ENCODE measurements around the gene TBCD. TPM values are rescaled to one million over a fixed set of nuclear protein-coding genes. Genes with fewer than 3 reads are reported as not detected.
"Not testable (repeated sequence)": the region's sequence is repeated elsewhere in the genome, so short reads cannot be mapped to it uniquely, and the experiment has no call there.

The TBCD gene
- polyA plus RNA-seq, 2 donors: 54.4 to 62.8 TPM

GRCh38 chr17:82964851-82965341 is 213.0 kb downstream of the TBCD start:
- Histone ChIP-seq H3K27ac (ENCODE audit: low read depth in 2 of 2, low read length in 1 of 2) (no peak overlapping the region), H3K27me3 (ENCODE audit: control insufficient read depth in 1 of 2, insufficient read depth in 2 of 2, low read length in 2 of 2) (no peaks in the 10 kb centered on the region), H3K4me3 (ENCODE audit: low read depth in 1 of 2, low read length in 2 of 2) (no peak overlapping the region), H3K36me3 (ENCODE audit: control insufficient read depth in 2 of 2, insufficient read depth in 2 of 2, low read length in 1 of 2) (no peaks in the 10 kb centered on the region), H3K9me3 (ENCODE audit: control insufficient read depth in 2 of 2, insufficient read depth in 1 of 2, low read depth in 1 of 2, low read length in 1 of 2) (no peaks in the 10 kb centered on the region), H3K4me1 (ENCODE audit: control insufficient read depth in 2 of 2, insufficient read depth in 2 of 2, low read length in 1 of 2) (no peaks in the 10 kb centered on the region)
- 85 to 87% methylated on average over 21 to 25 of the region's 25 CpGs for WGBS, 2 donors

GRCh38 chr17:82965371-82965770 is 213.5 kb downstream of the TBCD start:
- Histone ChIP-seq H3K4me1 (ENCODE audit: control insufficient read depth in 2 of 2, insufficient read depth in 2 of 2, low read length in 1 of 2) (no peaks in the 10 kb centered on the region), H3K9me3 (ENCODE audit: control insufficient read depth in 2 of 2, insufficient read depth in 1 of 2, low read depth in 1 of 2, low read length in 1 of 2) (no peaks in the 10 kb centered on the region), H3K36me3 (ENCODE audit: control insufficient read depth in 2 of 2, insufficient read depth in 2 of 2, low read length in 1 of 2) (no peaks in the 10 kb centered on the region), H3K27ac (ENCODE audit: low read depth in 2 of 2, low read length in 1 of 2) (no peak overlapping the region), H3K27me3 (ENCODE audit: control insufficient read depth in 1 of 2, insufficient read depth in 2 of 2, low read length in 2 of 2) (no peaks in the 10 kb centered on the region), H3K4me3 (ENCODE audit: low read depth in 1 of 2, low read length in 2 of 2) (no peak overlapping the region)
- WGBS, 2 donors: 88 to 91% methylated on average over 13 of the region's 13 CpGs

GRCh38 chr17:82966415-82966814 is 214.6 kb downstream of the TBCD start:
- no peak overlapping the region for H3K27ac ChIP-seq (ENCODE audit: low read depth in 2 of 2, low read length in 1 of 2)
- WGBS, 2 donors: 90 to 96% methylated on average over 7 of the region's 7 CpGs
- H3K4me3 ChIP-seq (ENCODE audit: low read depth in 1 of 2, low read length in 2 of 2): no peak overlapping the region
- H3K4me1 ChIP-seq (ENCODE audit: control insufficient read depth in 2 of 2, insufficient read depth in 2 of 2, low read length in 1 of 2): no peaks in the 10 kb centered on the region
- no peaks in the 10 kb centered on the region for H3K27me3 ChIP-seq (ENCODE audit: control insufficient read depth in 1 of 2, insufficient read depth in 2 of 2, low read length in 2 of 2)
- H3K9me3 ChIP-seq (ENCODE audit: control insufficient read depth in 2 of 2, insufficient read depth in 1 of 2, low read depth in 1 of 2, low read length in 1 of 2): no peaks in the 10 kb centered on the region
- H3K36me3 ChIP-seq (ENCODE audit: control insufficient read depth in 2 of 2, insufficient read depth in 2 of 2, low read length in 1 of 2): no peaks in the 10 kb centered on the region

- Histone ChIP-seq H3K36me3 (ENCODE audit: control insufficient read depth in 2 of 2, insufficient read depth in 2 of 2, low read length in 1 of 2) (no peaks in the 10 kb centered on the region), H3K27me3 (ENCODE audit: control insufficient read depth in 1 of 2, insufficient read depth in 2 of 2, low read length in 2 of 2) (no peaks in the 10 kb centered on the region), H3K9me3 (ENCODE audit: control insufficient read depth in 2 of 2, insufficient read depth in 1 of 2, low read depth in 1 of 2, low read length in 1 of 2) (no peaks in the 10 kb centered on the region), H3K27ac (ENCODE audit: low read depth in 2 of 2, low read length in 1 of 2) (no peak overlapping the region), H3K4me3 (ENCODE audit: low read depth in 1 of 2, low read length in 2 of 2) (no peak overlapping the region), H3K4me1 (ENCODE audit: control insufficient read depth in 2 of 2, insufficient read depth in 2 of 2, low read length in 1 of 2) (no peaks in the 10 kb centered on the region)
- WGBS, 2 donors: 89 to 91% methylated on average over 18 of the region's 18 CpGs
Observed at GRCh38 chr17:82967268-82968032, 215.6 kb downstream of the TBCD start.

DNA sequence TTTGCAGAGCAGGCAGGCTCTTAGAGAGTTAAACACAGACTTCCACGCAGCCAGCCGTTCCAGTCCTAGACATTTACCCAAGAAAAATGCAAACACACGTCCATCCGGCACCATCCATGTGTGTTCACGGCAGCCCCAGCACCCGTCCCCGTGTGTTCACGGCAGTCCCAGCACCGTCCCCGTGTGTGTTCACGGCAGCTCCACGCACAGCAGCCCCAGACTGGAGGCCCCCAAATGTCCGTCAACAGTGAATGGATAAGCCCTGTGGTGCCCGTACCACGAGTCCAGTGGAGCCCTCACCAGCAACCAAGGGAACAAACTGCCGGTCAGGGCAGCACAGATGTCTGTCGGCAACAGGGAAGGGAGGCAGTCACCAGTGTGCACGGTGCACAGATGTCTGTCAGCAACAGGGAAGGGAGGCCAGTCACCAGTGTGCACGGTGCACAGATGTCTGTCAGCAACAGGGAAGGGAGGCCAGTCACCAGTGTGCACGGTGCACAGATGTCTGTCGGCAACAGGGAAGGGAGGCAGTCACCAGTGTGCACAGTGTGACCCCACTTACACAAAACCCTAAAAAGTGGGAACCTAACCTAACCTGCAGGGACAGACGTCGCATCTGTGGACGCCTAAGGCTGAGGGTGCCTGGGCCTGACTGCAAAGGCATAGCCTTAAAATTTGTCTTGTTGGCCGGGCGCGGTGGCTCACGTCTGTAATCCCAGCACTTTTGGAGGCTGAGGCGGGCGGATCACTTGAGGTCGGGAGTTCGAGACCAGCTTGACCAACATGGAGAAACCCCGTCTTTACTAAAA is 216.4 kb downstream of the TBCD start:
- H3K4me3 ChIP-seq (ENCODE audit: low read depth in 1 of 2, low read length in 2 of 2); H3K27ac ChIP-seq (ENCODE audit: low read depth in 2 of 2, low read length in 1 of 2); H3K9me3 ChIP-seq (ENCODE audit: control insufficient read depth in 2 of 2, insufficient read depth in 1 of 2, low read depth in 1 of 2, low read length in 1 of 2); H3K4me1 ChIP-seq (ENCODE audit: control insufficient read depth in 2 of 2, insufficient read depth in 2 of 2, low read length in 1 of 2); H3K27me3 ChIP-seq (ENCODE audit: control insufficient read depth in 1 of 2, insufficient read depth in 2 of 2, low read length in 2 of 2); H3K36me3 ChIP-seq (ENCODE audit: control insufficient read depth in 2 of 2, insufficient read depth in 2 of 2, low read length in 1 of 2): not testable (repeated sequence)
- 65 to 70% methylated on average over 29 to 32 of the region's 33 CpGs for WGBS, 2 donors

DNA sequence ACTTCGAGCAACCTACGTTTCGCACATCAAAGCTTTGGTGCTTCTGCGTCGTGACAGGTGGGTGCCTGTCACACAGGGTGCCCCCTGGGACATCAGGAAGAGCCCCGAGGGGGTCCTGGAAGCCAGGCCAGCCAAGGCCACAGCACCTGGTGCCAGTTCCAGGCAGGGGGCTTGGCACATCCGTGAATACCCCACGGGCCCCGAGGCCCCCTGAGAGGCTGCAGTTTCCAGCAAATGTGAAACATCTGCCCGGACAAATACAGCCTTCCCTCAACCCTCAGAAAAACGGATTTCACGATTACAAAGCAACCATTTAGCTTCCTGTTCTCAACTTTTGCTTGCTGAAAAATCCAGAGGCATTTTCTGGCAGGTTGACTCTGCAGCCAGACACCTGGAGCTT is 218.2 kb downstream of the TBCD start:
- Histone ChIP-seq H3K4me1 (ENCODE audit: control insufficient read depth in 2 of 2, insufficient read depth in 2 of 2, low read length in 1 of 2) (no peaks in the 10 kb centered on the region), H3K27ac (ENCODE audit: low read depth in 2 of 2, low read length in 1 of 2) (no peak overlapping the region), H3K4me3 (ENCODE audit: low read depth in 1 of 2, low read length in 2 of 2) (no peak overlapping the region), H3K27me3 (ENCODE audit: control insufficient read depth in 1 of 2, insufficient read depth in 2 of 2, low read length in 2 of 2) (no peaks in the 10 kb centered on the region), H3K36me3 (ENCODE audit: control insufficient read depth in 2 of 2, insufficient read depth in 2 of 2, low read length in 1 of 2) (no peaks in the 10 kb centered on the region), H3K9me3 (ENCODE audit: control insufficient read depth in 2 of 2, insufficient read depth in 1 of 2, low read depth in 1 of 2, low read length in 1 of 2) (no peaks in the 10 kb centered on the region)
- 75 to 80% methylated on average over 12 of the region's 12 CpGs for WGBS, 2 donors

DNA sequence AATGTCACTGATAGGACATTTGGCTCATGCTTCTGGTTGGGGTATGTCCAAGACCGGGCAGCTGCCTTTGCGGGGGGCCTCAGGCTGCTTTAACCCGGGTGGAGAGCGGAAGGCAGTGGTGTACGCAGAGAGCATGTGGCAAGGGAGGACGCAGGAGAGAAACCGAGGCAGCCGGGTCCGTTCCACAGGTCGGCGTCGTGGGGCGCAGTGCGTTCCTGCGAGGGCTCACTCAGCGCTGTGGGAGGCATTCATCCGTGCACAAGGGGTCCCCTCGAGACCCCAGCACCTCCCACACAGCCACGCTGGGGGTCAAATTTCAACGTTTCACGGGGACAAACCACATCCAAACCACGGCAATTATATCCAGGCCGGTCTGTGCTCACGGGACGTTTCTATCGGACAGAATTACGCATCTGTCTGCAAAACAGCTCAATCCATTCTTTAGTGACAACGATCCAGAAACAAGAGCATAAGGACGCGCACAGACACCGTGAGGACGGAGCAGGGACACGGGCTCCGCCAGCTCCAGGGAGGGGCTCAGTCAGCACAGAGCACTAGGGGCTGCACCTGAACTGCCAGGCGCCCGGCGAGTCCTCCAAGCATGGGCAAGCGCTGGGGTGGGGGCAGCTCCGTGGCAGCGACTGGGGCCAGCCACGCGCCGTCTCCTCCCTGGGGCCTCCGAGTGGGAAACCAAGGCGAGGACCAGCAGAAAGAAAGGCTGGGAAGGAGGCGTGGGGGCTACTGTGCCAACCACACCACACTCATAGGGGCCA is 219.1 kb downstream of the TBCD start:
- no peaks in the 10 kb centered on the region for H3K9me3 ChIP-seq (ENCODE audit: control insufficient read depth in 2 of 2, insufficient read depth in 1 of 2, low read depth in 1 of 2, low read length in 1 of 2)
- H3K36me3 ChIP-seq (ENCODE audit: control insufficient read depth in 2 of 2, insufficient read depth in 2 of 2, low read length in 1 of 2): no peaks in the 10 kb centered on the region
- H3K4me3 ChIP-seq (ENCODE audit: low read depth in 1 of 2, low read length in 2 of 2): no peak overlapping the region
- 90 to 94% methylated on average over 45 to 46 of the region's 46 CpGs for WGBS, 2 donors
- H3K4me1 ChIP-seq (ENCODE audit: control insufficient read depth in 2 of 2, insufficient read depth in 2 of 2, low read length in 1 of 2): no peaks in the 10 kb centered on the region
- no peaks in the 10 kb centered on the region for H3K27me3 ChIP-seq (ENCODE audit: control insufficient read depth in 1 of 2, insufficient read depth in 2 of 2, low read length in 2 of 2)
- H3K27ac ChIP-seq (ENCODE audit: low read depth in 2 of 2, low read length in 1 of 2): no peak overlapping the region

- Histone ChIP-seq H3K27me3 (ENCODE audit: control insufficient read depth in 1 of 2, insufficient read depth in 2 of 2, low read length in 2 of 2) (no peaks in the 10 kb centered on the region), H3K4me3 (ENCODE audit: low read depth in 1 of 2, low read length in 2 of 2) (no peak overlapping the region), H3K36me3 (ENCODE audit: control insufficient read depth in 2 of 2, insufficient read depth in 2 of 2, low read length in 1 of 2) (no peaks in the 10 kb centered on the region), H3K9me3 (ENCODE audit: control insufficient read depth in 2 of 2, insufficient read depth in 1 of 2, low read depth in 1 of 2, low read length in 1 of 2) (no peaks in the 10 kb centered on the region), H3K27ac (ENCODE audit: low read depth in 2 of 2, low read length in 1 of 2) (no peak overlapping the region), H3K4me1 (ENCODE audit: control insufficient read depth in 2 of 2, insufficient read depth in 2 of 2, low read length in 1 of 2) (no peaks in the 10 kb centered on the region)
- 81 to 84% methylated on average over 17 of the region's 17 CpGs for WGBS, 2 donors
Observed at GRCh38 chr17:82972836-82973372, 221.0 kb downstream of the TBCD start.

DNA sequence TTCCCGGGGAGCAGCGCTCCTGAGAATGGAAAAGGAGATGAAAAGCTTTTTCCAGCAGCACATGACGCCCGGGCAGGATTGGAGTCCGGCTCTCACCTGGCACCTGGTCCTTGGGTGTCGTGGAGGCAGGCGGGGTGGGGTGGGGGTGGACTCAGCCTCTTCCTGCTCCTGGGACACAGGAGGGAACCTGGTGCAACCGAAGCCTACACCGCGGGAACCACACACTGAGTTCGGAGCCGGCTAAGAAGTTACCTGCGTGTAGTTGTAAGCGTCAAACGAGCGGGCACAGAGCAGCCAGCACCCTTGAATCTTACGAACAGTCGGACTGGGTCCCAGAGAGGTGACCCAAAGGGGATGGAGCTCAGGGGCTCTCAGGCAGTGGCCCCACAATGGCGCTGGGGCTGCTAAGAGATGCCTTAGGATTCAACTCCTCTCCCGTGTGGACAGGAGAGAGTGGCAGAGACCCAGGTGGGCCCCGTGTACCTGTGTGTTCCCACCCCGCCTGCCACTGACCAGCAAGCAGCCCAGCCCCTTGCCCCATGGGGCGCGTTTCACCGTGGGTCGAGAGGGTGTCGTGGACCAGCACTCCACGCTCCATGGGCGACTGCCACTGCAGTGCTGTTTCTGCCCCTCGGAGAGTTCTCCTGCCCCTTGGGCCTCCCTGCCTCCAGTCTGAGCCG is 221.7 kb downstream of the TBCD start:
- WGBS, 2 donors: 88 to 89% methylated on average over 31 of the region's 31 CpGs
- Histone ChIP-seq H3K36me3 (ENCODE audit: control insufficient read depth in 2 of 2, insufficient read depth in 2 of 2, low read length in 1 of 2) (no peaks in the 10 kb centered on the region), H3K27me3 (ENCODE audit: control insufficient read depth in 1 of 2, insufficient read depth in 2 of 2, low read length in 2 of 2) (no peaks in the 10 kb centered on the region), H3K27ac (ENCODE audit: low read depth in 2 of 2, low read length in 1 of 2) (no peak overlapping the region), H3K9me3 (ENCODE audit: control insufficient read depth in 2 of 2, insufficient read depth in 1 of 2, low read depth in 1 of 2, low read length in 1 of 2) (no peaks in the 10 kb centered on the region), H3K4me3 (ENCODE audit: low read depth in 1 of 2, low read length in 2 of 2) (no peak overlapping the region), H3K4me1 (ENCODE audit: control insufficient read depth in 2 of 2, insufficient read depth in 2 of 2, low read length in 1 of 2) (no peaks in the 10 kb centered on the region)

All from esophagus (tissue), 2 donors.